Prostate gland (tissue), 2 donors: Measurements from ENCODE around the gene NR6A1.

ENCODE experiments used
- POLR2AphosphoS5 ChIP-seq: sonication (generic); formaldehyde crosslinking; IDR thresholded peaks from one replicate; pipeline ENCODE4 v1.6.1; 2017; ENCODE audit warnings: antibody characterized with exemption
- TF ChIP-seq, protein P1 (sequence below), 4 experiments: fragments of 200-600 bp in 2 of 4; fragments of 450-650 bp in 2 of 4; sonication (generic) in 2 of 4; IDR thresholded peaks; 1 replicate in 3 of 4; 2 replicates in 1 of 4; pipeline ENCODE4 v1.5.1; 2016 to 2019; ENCODE audit warnings: antibody characterized with exemption in 4 of 4, mild to moderate bottlenecking in 2 of 4, moderate library complexity in 2 of 4

DNA sequence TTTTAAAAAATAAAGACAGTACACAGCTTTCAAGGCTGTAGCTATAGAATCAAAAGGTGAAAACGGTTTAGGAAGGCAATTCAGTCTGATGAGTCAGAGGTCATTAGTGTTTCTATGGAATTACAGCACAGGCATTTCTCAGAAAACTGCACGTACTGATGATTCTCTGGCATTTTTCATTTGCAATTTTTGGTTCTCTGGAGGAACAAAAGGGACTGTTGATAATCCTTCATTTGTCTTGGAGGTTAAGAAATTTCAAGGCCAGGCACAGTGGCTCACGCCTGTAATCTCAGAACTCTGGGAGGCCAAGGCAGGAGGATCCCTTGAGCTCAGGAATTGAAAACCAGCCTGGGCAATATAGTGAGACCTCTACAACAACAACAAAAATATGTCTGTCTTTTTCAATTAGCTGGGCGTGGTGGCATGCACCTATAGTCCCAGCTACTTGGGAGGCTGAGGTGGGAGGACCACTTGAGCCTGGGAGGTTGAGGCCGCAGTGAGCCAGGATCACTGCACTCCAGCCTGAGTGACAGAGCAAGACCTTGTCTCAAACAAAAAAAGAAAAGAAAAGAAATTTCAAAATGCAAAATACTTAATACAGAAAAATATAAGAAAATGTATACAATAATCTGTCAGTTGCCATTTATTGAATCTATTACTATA lies 27.3 kb downstream of the NR6A1 start:
- TF ChIP-seq, protein P1, sequence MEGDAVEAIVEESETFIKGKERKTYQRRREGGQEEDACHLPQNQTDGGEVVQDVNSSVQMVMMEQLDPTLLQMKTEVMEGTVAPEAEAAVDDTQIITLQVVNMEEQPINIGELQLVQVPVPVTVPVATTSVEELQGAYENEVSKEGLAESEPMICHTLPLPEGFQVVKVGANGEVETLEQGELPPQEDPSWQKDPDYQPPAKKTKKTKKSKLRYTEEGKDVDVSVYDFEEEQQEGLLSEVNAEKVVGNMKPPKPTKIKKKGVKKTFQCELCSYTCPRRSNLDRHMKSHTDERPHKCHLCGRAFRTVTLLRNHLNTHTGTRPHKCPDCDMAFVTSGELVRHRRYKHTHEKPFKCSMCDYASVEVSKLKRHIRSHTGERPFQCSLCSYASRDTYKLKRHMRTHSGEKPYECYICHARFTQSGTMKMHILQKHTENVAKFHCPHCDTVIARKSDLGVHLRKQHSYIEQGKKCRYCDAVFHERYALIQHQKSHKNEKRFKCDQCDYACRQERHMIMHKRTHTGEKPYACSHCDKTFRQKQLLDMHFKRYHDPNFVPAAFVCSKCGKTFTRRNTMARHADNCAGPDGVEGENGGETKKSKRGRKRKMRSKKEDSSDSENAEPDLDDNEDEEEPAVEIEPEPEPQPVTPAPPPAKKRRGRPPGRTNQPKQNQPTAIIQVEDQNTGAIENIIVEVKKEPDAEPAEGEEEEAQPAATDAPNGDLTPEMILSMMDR (IDR thresholded peaks at IDR 0.05): no peak
- no peak for TF ChIP-seq POLR2AphosphoS5
